Liver (tissue), 3 donors: ENCODE results near the gene ERC2.

ENCODE experiments used
- ATF3 ChIP-seq: IDR thresholded peaks from 2 replicates; pipeline ENCODE4 v1.6.1; 2016; ENCODE audit warnings: antibody characterized with exemption
- CTCF ChIP-seq: fragments of 150-350 bp; IDR thresholded peaks from 2 replicates; pipeline ENCODE4 v1.5.1; 2017; ENCODE audit warnings: improper control_type of control experiment, low read depth, low read length; ENCODE audit not compliant: missing input control
- FOXA1 ChIP-seq: IDR thresholded peaks from 2 replicates; pipeline ENCODE4 v1.6.1; 2016; ENCODE audit warnings: antibody characterized with exemption
- GABPA ChIP-seq, 2 donors: IDR thresholded peaks in 1 of 2; conservative IDR thresholded peaks in 1 of 2; 2 replicates each; pipeline ENCODE4 v1.6.1; 2016; ENCODE audit warnings: antibody characterized with exemption in 2 of 2, mild to moderate bottlenecking in 1 of 2, moderate library complexity in 1 of 2
- JUND ChIP-seq, 2 donors: IDR thresholded peaks; 2 replicates each; pipeline ENCODE4 v1.6.1; 2016; ENCODE audit warnings: antibody characterized with exemption in 2 of 2
- MAX ChIP-seq: IDR thresholded peaks from 2 replicates; pipeline ENCODE4 v1.6.1; 2016; ENCODE audit warnings: antibody characterized with exemption
- RAD21 ChIP-seq, 2 donors: IDR thresholded peaks; 2 replicates each; pipeline ENCODE4 v1.6.1; 2016; ENCODE audit warnings: antibody characterized with exemption in 2 of 2, mild to moderate bottlenecking in 2 of 2
- REST ChIP-seq: IDR thresholded peaks from 2 replicates; pipeline ENCODE4 v1.6.1; 2016; ENCODE audit warnings: antibody characterized with exemption, mild to moderate bottlenecking
- TAF1 ChIP-seq: conservative IDR thresholded peaks from 2 replicates; pipeline ENCODE4 v1.6.1; 2016; ENCODE audit warnings: antibody characterized with exemption, mild to moderate bottlenecking
- YY1 ChIP-seq: IDR thresholded peaks from 2 replicates; pipeline ENCODE4 v1.6.1; 2016; ENCODE audit warnings: antibody characterized with exemption, mild to moderate bottlenecking
- donor health status: healthy.
- donor health status: healthy.

- no peak for TF ChIP-seq CTCF
- TF ChIP-seq REST, result no peak
- no peak for TF ChIP-seq JUND (IDR thresholded peaks at IDR 0.05)
- no peak for TF ChIP-seq YY1
- no peak for TF ChIP-seq RAD21 (IDR thresholded peaks at IDR 0.05)
- no peak for TF ChIP-seq TAF1
- TF ChIP-seq MAX, result no peak
- TF ChIP-seq ATF3, result no peak
- no peak for TF ChIP-seq FOXA1
- no peak for TF ChIP-seq GABPA (IDR thresholded peaks at IDR 0.05 in 1 of 2, conservative IDR thresholded peaks at IDR 0.05 in 1 of 2)
Observed at GRCh38 chr3:56113908-56114307, 354.4 kb downstream of the ERC2 start.
